HG02981 (cell line): ENCODE data around the gene DST.

Experiments
- ATAC-seq: cut with Tn5 transposase; IDR thresholded peaks from one replicate; pipeline ENCODE4 v1.9.1; 2021; ENCODE audit warnings: mild to moderate bottlenecking, moderate library complexity; ENCODE audit not compliant: unreplicated experiment

DST gene

GRCh38 chr6:56625356-56625755 lies 17.3 kb downstream of the DST start:
- no peak for ATAC-seq

DNA sequence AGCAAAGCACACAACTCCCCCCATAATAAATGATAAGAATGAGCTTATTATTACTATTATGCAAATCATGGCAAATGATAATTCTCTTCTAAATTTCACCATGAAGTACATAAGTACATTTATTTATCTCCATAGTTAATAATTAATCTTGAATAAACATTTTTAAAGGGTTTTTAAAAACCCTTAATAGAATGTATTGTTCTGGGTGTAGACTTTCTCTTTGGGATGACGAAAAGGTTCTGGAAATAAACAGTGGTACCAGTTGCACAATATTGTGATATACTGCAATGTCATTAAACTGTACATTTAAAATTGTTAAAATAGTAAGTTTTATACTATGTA lies 18.0 kb downstream of the DST start:
- ATAC-seq, result no peak

DNA sequence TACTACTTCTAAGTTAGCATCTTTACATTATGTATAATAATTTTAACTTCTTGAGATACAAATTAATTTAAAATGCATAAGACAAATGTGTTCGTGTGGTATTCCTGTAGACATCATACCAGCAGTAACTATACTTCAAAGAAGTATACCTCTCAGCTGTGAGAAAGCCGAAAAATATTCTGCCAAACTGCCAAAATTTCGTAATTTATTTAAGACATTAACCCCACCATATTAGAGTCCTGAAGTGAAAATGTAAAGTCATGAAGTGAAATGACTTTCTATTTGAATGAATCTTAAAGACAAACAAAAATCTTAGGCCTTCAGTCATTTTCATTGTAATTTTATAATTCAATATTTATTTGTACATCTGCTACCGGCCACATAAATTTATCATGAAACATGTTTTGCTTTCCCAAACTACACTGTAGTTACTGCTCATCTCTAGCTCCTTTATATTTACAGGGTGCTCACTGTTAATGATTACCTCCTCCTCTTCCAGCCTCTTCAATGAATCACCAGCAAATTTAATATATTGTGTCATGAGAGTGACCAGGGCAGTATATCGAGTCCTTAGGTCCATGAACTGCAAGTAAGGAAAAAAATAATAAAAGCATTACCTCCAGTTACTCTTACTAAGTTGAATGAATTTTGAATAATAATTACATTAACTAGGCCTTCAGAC lies 18.5 kb downstream of the DST start:
- ATAC-seq, result no peak

GRCh38 chr6:56620229-56620868 lies 22.3 kb downstream of the DST start:
- no peak for ATAC-seq

GRCh38 chr6:56618050-56618449 lies 24.6 kb downstream of the DST start:
- ATAC-seq, result no peak

DNA sequence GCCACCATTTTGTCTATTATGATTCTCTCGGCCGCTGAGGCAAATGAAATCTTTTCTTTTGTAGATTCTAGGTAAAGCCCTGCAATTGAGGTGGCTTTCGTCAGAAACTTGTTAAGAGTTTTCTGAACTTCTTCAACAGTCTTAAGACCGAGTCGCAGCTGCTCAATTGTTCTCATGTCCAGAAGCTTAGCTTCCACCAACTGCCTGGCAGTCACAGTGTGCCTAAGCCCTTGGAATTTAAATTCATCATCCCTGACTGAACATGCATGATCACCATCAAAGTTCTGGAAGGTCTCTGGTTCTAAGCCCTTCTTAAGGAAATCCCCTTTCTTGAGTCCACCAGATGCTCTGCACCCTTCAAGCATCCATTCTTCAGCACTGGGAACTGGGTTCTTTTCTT lies 25.7 kb downstream of the DST start:
- no peak for ATAC-seq

DNA sequence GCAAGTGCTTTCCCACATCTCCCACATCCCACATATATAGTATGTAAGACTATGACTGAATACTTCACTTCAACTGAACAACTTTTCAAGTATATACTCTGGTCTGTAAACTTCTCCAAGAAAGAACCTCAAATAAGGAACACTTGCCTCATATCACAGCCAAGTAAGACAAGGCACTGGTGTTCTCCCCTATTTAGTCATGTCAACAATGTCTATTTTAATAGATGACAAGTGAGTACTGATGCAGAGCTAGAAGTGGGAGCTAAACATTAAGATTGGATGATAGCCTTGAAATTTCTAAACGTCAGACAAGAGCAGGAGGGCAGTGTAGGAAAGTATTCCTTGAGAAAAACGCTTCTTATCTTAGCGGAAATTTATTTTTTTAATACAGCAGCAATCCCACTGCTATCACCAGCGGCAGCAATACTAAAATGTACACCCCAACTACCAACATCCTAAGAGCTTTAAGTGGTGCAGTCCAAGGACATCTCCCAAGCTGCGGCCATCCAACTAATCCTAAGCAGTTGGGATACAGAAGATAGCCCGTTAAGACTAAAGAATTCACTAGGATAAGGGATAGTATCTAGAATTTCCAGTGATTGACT lies 29.3 kb downstream of the DST start:
- ATAC-seq, result no peak

DNA sequence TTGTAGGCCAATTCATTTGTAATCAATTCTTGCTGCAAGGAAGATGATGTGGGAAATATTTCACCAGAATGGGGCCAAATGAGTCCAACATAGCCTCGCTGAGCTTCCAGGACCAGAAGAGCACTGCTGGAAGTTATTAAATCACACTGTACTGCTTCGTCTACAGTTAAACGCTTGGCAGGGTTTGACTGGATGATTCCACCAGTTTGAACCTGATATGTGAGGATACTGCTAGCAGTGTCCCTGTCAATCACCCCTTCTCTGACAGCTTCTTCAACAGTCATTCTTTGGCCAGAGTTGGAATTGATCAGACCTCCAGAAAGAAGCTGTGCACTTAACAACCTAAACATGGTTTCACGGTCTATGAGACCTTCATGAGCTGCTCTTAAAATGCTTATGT lies 34.4 kb downstream of the DST start:
- no peak for ATAC-seq

DNA sequence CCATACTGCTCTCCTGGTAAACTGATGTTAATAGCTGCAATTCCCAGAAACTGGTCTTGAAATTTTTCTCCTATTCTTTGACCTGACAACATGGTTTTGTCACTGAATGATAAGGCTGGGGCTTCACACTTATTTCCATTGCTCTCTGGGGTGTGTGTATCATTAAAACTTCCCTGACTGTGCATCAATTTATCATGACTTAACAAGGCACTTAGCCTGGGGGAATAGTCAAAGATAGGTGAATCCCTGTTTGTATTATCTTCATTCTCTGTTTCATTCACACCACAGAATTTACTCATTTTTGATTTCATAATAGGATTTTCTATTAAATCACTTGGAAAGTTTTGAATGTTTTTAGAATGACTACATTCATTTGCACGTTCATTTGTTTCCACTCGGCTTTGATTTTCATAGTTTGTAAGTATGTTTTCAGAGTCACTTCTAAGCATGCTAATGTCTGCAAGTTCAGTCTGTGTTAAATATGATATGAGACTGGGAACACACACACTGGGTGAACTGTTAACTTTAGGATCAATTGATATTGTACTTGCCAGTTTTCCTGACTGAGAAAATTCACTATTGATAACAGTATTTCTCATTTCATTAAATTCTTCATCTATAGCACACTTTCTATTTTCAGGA lies 35.5 kb downstream of the DST start:
- no peak for ATAC-seq

GRCh38 chr6:56605435-56605834 lies 37.3 kb downstream of the DST start:
- no peak for ATAC-seq

DNA sequence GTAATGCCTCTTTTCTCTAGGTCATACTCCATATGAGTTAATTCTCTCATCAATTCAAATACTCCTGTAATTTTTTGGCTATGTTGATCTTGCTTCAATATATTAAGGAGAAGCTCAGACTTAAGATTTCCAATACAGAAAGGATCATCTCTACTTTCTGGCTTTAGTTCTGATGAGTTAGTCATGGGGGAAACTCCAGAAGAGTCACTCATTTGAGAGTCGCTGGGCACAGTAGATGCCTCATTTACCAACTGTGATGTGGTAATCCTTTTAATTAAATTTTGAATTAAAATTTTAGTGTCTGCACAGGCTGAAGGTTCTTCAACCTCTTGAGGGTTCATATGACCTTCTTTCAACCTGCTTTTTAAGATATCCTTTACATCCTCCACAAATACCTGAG lies 38.5 kb downstream of the DST start:
- ATAC-seq, result no peak

DNA sequence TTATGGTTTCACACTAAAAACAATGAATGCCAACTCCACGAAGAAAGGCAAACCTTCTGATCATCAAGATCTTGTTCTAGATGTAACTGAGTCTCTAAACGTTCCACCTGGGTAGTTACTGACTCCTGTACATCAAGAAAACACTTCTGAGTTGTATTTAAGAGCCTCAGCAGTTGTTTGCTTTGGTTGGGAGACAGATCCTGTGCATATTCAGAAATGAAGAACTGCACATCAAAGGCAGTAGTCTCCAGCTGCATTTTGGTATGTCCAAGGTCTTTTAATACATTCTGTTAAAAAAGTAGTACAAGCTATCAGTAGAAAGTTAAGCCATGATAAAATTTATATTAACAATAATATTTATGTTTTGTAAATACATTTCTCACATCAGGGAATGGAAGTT lies 41.3 kb downstream of the DST start:
- no peak for ATAC-seq

DNA sequence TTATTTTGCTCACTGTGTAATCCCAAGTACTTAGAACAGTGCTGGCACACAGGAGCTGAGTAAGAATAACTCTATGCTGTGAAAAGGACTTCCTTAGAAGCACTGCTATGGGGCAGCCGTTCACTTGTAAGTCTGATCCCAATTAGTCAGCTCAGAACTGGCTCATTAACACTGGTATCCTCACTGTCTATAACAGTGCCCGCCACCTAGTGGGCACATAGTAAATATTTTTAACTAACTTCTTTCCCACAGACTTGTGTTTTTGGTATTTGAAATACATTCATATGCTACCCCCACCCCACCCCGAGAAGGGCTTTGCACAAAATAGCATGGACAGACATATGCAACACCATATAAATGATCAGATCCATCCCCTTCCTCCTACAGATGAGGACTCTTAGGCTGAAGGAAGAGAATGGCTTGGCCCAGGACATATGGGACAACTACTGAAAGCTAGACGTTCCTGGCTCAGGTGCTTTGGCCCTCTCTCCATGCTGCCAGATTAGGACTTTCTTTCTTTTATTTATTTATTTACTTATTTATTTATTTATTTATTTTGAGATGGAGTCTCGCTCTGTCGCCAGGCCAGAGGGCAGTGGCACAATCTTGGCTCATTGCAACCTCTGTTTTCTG lies 47.1 kb downstream of the DST start:
- ATAC-seq, result peak; percentile 40

DNA sequence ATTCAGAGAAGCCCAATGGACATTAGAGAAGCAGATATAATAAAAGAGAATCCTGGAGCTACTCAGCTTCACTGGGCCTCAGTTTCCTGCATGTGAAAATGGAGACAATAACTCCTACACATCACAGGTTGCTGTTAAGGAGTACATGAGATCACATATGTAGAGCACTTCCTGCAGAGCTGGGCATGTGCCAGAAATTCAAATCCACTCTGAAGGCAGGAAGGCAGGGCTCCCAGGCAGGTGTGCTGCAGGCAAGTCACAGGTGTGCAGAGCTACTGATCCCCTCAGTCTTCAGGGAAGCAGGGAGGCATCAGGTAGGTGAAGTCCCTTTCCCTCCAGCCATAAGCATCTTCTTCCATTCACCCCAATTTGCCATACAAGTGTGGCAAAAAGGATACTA lies 48.0 kb downstream of the DST start:
- ATAC-seq, result no peak

GRCh38 chr6:56593801-56594318 lies 48.8 kb downstream of the DST start:
- peak; percentile 95 for ATAC-seq

DNA sequence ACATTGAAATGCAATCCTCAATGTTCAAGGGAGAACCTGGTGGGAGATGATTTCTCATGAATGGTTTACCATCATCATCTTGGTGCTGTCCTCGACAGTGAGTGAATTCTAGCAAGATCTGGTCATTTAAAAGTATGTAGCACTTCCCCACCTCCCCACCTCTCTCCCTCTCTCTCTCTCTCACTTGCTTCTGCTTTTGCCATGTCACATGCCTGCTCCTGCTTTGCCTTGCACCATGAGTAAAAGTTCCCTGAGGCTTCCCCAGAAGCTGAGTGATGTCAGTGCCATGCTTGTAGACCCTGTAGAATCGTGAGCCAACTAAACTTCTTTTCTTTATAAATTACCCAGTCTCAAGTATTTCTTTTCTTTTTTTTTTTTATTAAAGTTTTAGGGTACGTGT lies 60.5 kb downstream of the DST start:
- no peak for ATAC-seq

GRCh38 chr6:56581296-56581925 lies 61.3 kb downstream of the DST start:
- no peak for ATAC-seq

- ATAC-seq, result no peak
Observed at GRCh38 chr6:56580271-56580670, 62.4 kb downstream of the DST start.

DNA sequence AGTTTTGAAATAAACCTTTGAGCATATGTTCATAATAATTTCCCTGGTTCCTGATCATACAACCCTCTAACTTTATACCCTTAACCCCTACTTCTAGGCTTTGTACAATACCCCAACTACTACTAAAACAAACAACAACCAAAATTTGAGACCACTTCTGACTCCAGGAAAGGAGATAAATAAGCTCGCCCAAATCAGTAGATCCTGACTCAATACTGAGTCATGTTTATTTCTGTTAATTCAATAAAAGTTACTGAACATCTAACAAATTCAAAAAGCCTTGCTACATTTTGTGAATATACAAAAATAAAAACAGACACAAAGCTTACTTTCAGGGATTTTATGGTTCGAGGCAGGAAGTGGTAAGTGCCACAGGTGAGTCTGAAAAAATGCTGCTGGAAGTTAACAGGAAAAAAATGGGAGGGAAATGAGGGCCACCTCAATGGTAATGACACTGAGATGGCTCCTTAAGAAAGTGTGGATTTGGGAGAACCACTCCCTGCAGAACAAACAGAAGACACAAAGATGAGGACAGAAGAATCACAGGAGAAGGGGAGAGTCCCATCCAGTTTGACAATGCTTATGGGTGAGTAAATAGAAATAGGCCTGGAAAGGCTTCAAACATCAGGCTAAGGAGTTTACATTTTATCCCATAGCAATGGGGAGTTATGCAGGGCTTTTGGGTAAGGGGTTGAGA lies 63.4 kb downstream of the DST start:
- ATAC-seq, result no peak

- ATAC-seq, result no peak
Observed at GRCh38 chr6:56575736-56576135, 67.0 kb downstream of the DST start.
